Stimulated activated CD8-positive, alpha-beta memory T cell treated with anti-CD3 and anti-CD28 coated beads, Interleukin-7, amount 100 ng/mL, for 24 hours (primary cell): ENCODE data around the gene FLOT1.
"Not testable (repeated sequence)": the region's sequence is repeated elsewhere in the genome, so short reads cannot be mapped to it uniquely, and the experiment has no call there.

ENCODE experiments used
- DNase-seq: peaks from one replicate; pipeline ENCODE4 v3.0.0-alpha.2; 2020; ENCODE audit warnings: low read depth

FLOT1 gene

DNA sequence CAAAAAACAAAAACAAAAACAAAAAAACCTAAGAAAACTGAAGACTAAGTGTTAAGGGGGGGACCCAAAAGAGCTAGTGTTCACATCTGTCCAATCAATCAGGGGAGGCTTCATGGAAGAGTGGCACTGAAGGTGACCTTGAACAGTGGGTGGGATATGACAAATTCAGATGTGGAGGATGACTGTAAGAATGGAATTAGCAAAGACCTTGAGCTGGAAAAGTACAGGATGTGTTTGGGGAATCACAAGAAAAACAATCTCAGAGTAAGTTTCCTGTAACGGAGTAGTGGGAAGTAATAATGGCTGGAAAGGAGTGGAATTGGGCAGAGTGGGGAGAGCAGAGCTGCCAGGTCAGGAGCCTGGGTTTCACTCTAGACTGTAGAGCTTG, 4.8 kb upstream of the FLOT1 start:
- DNase-seq = no peak

GRCh38 chr6:30744054-30744805, 1.7 kb upstream of the FLOT1 start, which contains the start of gene IER3:
Gene IER3, minus strand, starts transcription at chr6:30744547. Its CDS starts 29 bp downstream, at chr6:30744518.
- peak; percentile 75 for DNase-seq

GRCh38 chr6:30743099-30744053, 889 bp upstream of the FLOT1 start:
- no peak for DNase-seq

- no peak for DNase-seq
Observed at GRCh38 chr6:30741789-30742315, 635 bp downstream of the FLOT1 start.

DNA sequence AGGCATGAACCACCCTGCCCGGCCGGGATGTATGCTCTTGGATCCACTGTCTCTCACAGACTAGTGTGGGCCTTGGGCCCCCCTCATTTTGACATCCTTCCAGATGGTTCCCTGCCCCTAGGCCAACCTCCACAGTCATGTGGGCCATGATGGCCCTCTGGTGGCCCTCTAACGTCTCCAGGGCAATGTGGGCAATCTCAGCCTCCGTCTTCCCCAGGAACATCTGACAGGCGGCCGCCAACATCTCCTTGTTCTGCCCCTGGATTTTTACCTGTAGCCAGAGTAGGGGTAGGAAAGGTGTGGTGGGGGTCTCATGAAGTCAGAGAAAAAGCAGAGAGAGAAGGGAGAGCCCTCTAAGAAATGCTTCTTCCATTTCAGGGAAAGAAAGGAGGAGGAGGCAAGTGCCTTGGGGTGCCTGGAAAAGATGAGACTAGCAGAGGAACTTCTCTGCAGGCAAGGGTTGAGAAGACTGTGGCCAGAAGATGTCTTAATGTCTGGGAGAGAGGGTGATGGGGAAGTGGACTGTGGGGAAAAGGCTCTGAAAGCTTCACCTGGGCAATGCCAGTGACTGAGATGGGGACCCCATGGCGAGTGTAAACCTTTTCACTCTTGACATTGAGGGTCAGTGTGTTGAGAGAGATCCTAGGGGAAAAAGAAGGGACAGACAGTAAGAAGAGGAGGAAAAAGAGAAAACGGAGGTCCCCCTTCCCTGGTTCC, 1.3 kb downstream of the FLOT1 start:
- no peak for DNase-seq

DNA sequence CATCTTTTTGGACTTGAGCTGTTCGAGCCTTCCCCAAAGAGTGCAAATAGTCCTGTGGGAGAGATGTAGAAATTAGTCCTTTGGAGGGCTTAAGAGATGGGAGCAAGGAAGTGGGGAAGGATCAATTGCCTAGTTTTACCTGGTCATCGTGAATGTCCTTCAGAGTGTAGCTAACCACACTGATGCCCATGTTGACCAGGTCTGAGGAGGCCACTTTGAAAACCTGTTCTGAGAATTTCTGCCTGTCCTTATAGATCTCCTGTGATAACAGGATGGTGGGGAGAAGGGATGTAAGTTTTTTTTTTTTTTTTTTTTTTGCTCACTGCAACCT, 2.0 kb downstream of the FLOT1 start:
- no peak for DNase-seq

DNA sequence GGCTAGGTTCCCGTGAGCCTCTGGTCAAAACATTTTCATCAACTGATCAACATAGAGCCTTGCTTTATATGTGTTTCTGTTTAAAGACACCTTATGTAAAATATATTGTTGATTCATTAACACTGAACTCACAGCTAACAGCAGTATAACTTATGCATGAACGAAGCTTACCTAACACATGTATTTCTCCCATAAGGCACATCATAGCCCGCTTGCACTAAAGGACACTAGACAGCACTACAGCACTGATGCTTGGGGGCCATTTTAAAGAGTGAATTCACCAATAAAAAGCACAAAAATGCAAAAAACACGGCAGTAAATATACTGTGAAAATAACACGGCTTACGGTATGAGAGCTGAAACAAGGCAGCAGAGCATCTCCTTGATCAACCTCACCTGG, 4.0 kb downstream of the FLOT1 start:
- DNase-seq = no peak

DNA sequence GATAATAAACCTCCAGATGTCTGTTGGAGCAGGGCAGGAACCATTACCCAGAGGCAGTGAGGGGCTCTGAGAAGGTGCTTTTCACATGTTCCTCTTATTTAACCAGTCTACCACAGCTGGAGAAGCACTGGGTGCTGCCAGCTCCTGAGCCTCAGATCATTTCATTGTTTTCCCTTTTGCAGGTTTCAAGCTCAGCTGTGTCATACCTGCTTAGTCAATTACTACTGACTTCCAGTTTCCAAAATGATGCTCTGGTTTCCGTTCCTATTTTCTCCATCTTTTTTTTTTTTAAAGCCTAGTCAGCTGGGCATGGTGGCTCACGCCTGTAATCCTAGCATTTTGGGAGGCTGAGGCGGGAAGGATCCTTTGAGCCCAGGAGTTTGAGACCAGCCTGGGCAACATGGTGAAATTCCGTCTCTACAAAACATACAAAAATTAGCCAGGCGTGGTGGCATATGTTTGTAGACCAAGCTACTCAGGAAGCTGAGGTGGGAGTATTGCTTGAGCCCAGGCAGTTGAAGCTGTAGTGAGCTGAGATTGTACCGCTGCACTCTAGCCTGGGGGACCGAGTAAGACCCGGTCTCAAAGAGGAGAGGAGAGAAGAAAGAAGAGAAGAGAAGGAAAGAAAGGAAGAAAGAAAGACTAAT, 6.7 kb downstream of the FLOT1 start:
- no peak for DNase-seq

- no peak for DNase-seq
Observed at GRCh38 chr6:30732237-30732943, 10.1 kb downstream of the FLOT1 start.

GRCh38 chr6:30730601-30731435, 11.7 kb downstream of the FLOT1 start:
- peak; percentile 67 for DNase-seq

GRCh38 chr6:30727920-30728553, 14.4 kb downstream of the FLOT1 start:
- DNase-seq = no peak

- no peak for DNase-seq
Observed at GRCh38 chr6:30726506-30727413, 15.7 kb downstream of the FLOT1 start.

GRCh38 chr6:30725713-30726505, 16.6 kb downstream of the FLOT1 start:
- DNase-seq = no peak

DNA sequence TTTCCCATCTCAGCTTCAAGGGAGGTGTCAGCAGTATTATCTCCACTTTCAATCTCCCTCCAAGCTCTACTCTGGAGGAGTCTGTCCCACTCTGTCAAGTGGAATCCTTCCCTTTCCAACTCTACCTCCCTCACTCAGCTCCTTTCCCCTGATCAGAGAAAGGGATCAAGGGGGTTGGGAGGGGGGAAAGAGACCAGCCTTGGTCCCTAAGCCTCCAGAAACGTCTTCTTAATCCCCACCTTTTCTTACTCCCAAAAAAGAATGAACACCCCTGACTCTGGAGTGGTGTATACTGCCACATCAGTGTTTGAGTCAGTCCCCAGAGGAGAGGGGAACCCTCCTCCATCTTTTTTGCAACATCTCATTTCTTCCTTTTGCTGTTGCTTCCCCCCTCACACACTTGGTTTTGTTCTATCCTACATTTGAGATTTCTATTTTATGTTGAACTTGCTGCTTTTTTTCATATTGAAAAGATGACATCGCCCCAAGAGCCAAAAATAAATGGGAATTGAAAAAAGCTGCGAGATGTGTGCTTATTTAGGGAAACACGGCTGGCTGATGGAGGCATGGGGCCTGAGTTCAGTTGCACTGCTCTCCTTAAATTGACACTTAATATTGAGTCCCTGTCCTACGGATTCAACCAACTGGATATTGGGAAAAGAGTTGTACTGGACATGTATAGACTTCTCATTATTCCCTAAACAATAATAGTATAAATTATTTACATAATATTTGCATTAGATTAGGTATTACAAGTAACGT, 17.4 kb downstream of the FLOT1 start:
- DNase-seq = no peak

- not testable (repeated sequence) for DNase-seq
Observed at GRCh38 chr6:30723843-30724741, 18.4 kb downstream of the FLOT1 start.
